ENCODE results near the gene JPH3. TPM values are rescaled to one million over a fixed set of nuclear protein-coding genes. Genes with fewer than 3 reads are reported as not detected.

The JPH3 gene
- total and polyA plus RNA-seq, 10 of the 15 experiments (the other 5 are each of a cell fraction or from before 2014, with no cell fraction given) = 0.05 TPM; not detected in 9

DNA sequence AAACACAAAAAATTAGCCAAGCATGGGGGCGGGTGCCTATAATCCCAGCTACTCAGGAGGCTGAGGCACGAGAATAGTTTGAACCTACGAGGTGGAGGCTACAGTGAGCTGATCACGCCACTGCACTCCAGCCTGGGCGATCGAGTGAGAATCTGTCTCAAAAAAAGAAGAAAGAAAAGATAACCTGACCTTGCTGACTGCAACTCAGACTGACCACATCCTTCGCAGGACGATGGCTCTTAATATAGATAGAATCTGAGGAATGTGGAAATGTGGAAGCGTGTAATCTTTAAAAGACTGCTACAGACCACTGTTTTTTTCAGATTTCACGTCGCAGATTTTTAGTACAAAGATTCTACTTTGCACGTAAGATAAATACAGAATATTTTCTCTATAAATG lies 125.7 kb downstream of the JPH3 start:
- no peaks in the 10 kb centered on the region for H3K79me2 ChIP-seq (ENCODE audit: control insufficient read depth, insufficient read depth, low read length)
- no peaks in the 10 kb centered on the region for H3K27me3 ChIP-seq (replicated peaks in 1 of 2; ENCODE audit: control insufficient read depth in 2 of 2, insufficient read depth in 2 of 2, low read length in 1 of 2)
- no peak overlapping the region for H3K4me2 ChIP-seq (ENCODE audit: control insufficient read depth, insufficient read depth)
- no peaks in the 10 kb centered on the region for H4K20me1 ChIP-seq (ENCODE audit: control insufficient read depth, insufficient read depth)
- TF ChIP-seq HDAC2 (IDR thresholded peaks at IDR 0.05) (no peak), HDGF (IDR thresholded peaks at IDR 0.05) (no peak), EZH2 (IDR thresholded peaks at IDR 0.05; ENCODE audit: borderline replicate concordance, control insufficient read depth, low read depth, low read length) (no peak), ETV6 (conservative IDR thresholded peaks at IDR 0.05 in 1 of 2, IDR thresholded peaks at IDR 0.05 in 1 of 2; ENCODE audit: borderline replicate concordance in 1 of 2, low read depth in 1 of 2) (no peak), BACH1 (IDR thresholded peaks at IDR 0.05; ENCODE audit: borderline replicate concordance) (no peak), HCFC1 (IDR thresholded peaks at IDR 0.05; ENCODE audit: low read length) (no peak), CREB1 (IDR thresholded peaks at IDR 0.05; ENCODE audit: low read depth) (no peak)
- TF ChIP-seq, protein P1, sequence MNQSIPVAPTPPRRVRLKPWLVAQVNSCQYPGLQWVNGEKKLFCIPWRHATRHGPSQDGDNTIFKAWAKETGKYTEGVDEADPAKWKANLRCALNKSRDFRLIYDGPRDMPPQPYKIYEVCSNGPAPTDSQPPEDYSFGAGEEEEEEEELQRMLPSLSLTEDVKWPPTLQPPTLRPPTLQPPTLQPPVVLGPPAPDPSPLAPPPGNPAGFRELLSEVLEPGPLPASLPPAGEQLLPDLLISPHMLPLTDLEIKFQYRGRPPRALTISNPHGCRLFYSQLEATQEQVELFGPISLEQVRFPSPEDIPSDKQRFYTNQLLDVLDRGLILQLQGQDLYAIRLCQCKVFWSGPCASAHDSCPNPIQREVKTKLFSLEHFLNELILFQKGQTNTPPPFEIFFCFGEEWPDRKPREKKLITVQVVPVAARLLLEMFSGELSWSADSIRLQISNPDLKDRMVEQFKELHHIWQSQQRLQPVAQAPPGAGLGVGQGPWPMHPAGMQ (IDR thresholded peaks at IDR 0.05; ENCODE audit: borderline replicate concordance) = no peak
- H2AFZ ChIP-seq (ENCODE audit: control insufficient read depth, low read depth, low read length) = no peak overlapping the region
- H3K27ac ChIP-seq (ENCODE audit: control insufficient read depth, insufficient read depth) = no peak overlapping the region
- no TSS peak for BruUV-seq (replicated peaks)
- FAIRE-seq = no peak
- SMC1A ChIA-PET (ENCODE audit: uncharacterized antibody, unreplicated experiment) = no interaction called here
- peaks cover 21% of the 10 kb centered on the region for H3K4me1 ChIP-seq (ENCODE audit: control insufficient read depth, insufficient read depth, low read length)
- no peaks in the 10 kb centered on the region for H3K9me3 ChIP-seq (replicated peaks; ENCODE audit: control insufficient read depth, insufficient read depth, low read length)
- CTCF ChIA-PET = no interaction called here
- no peak overlapping the region for H3K4me3 ChIP-seq
- no peak for ATAC-seq
- H3K9ac ChIP-seq (ENCODE audit: control insufficient read depth, insufficient read depth, low read length) = no peak overlapping the region
- 86% methylated on average over 12 of the region's 12 CpGs for WGBS (ENCODE audit: insufficient coverage, insufficient replicate concordance, low lambda C conversion rate, missing lambda C conversion rate)
- DNase-seq (ENCODE audit: low read depth, low spot score) = no peak
- H3K36me3 ChIP-seq (ENCODE audit: control insufficient read depth in 2 of 2, insufficient read depth in 2 of 2, low read length in 1 of 2) = peaks cover 13 to 17% of the 10 kb centered on the region in 2 experiments
- RAD21 ChIA-PET (ENCODE audit: unreplicated experiment) = no interaction called here
- intact Hi-C loops (cut with micrococcal nuclease; ENCODE audit: unreplicated experiment) = no loop called here
- POLR2A ChIA-PET = no interaction called here
- in situ Hi-C loops (cut with MboI) = no loop called here

All from GM12878 (cell line).